HepG2 (cell line): Measurements from ENCODE around the gene STPG4. TPM values are rescaled to one million over a fixed set of nuclear protein-coding genes. Genes with fewer than 3 reads are reported as not detected.

Source experiments
- ATAC-seq: fragments of 200-7000 bp; cut with Tn5 transposase; 3 replicates; pipeline ENCODE4 v1.9.1; 2020; ENCODE audit warnings: mild to moderate bottlenecking, moderate library complexity
- BruUV-seq: library from RNA; stranded (reverse); fragments of 400-500 nt; replicated peaks from 2 replicates; lab custom pipeline; 2021; lab: Mats Ljungman, UMichigan
- CTCF ChIA-PET: fragments of 300-600 bp; formaldehyde crosslinking; extraction: SDS; loops from one replicate; lab custom pipeline; 2021; ENCODE audit warnings: low total read pairs, inconsistent platforms, low intra/inter-chr PET ratio; lab: Yijun Ruan, JAX
- POLR2A ChIA-PET: fragments of 350-600 bp; sonication (Branson Sonifier 250); formaldehyde crosslinking; loops from one replicate; lab custom pipeline; 2020; ENCODE audit warnings: antibody characterized with exemption, inconsistent platforms; lab: Yijun Ruan, JAX
- DNase-seq: peaks from one replicate; pipeline ENCODE4 v3.0.0-alpha.2; 2015; ENCODE audit warnings: low spot score
- FAIRE-seq: peaks from 3 replicates; lab custom pipeline; 2011; peaks lifted over from hg19 to GRCh38; lab: Jason Lieb, UNC
- H2AFZ ChIP-seq: one replicate; pipeline ENCODE4 v1.6.1; 2011; ENCODE audit warnings: low read length, inconsistent platforms
- H3K27ac ChIP-seq: fragments of 300-600 bp; 3 replicates; pipeline ENCODE4 v1.8.0; 2011; ENCODE audit warnings: mixed run types, mild to moderate bottlenecking, mixed read lengths, low read length, inconsistent platforms; ENCODE audit not compliant: insufficient read depth; ENCODE audit errors: extremely low read length
- H3K27me3 ChIP-seq, 2 experiments: fragments of 200-600 bp in 1 of 2; 2 replicates in 1 of 2; 3 replicates in 1 of 2; pipeline versions ENCODE4 v1.6.0 to v1.8.0; 2011; ENCODE audit warnings: low read length in 2 of 2, mild to moderate bottlenecking in 2 of 2, moderate library complexity in 2 of 2, inconsistent platforms in 1 of 2; ENCODE audit not compliant: insufficient read depth in 2 of 2, control insufficient read depth in 1 of 2
- H3K36me3 ChIP-seq, 2 experiments: fragments of 200-600 bp in 1 of 2; replicated peaks in 1 of 2; 2 replicates in 1 of 2; 3 replicates in 1 of 2; pipeline versions ENCODE4 v1.5.1 to v1.8.0; 2011; ENCODE audit warnings: low read length in 2 of 2, inconsistent platforms in 1 of 2; ENCODE audit not compliant: insufficient read depth in 2 of 2, control insufficient read depth in 1 of 2
- H3K4me1 ChIP-seq: 2 replicates; pipeline ENCODE4 v1.5.1; 2012; ENCODE audit warnings: low read length, inconsistent platforms; ENCODE audit not compliant: insufficient read depth
- H3K4me2 ChIP-seq: 2 replicates; pipeline ENCODE4 v1.6.0; 2011; ENCODE audit warnings: low read depth, low read length, inconsistent platforms
- H3K4me3 ChIP-seq, 3 experiments: fragments of 200-600 bp in 1 of 3; sonication (generic), shearing (Covaris generic) in 1 of 3; replicated peaks in 1 of 3; 2 replicates each; pipeline ENCODE4 v1.5.1; 2011 to 2016; ENCODE audit warnings: low read length in 3 of 3, inconsistent platforms in 2 of 3, low read depth in 2 of 3, mild to moderate bottlenecking in 2 of 3, control low read depth in 1 of 3, mixed read lengths in 1 of 3; ENCODE audit not compliant: insufficient read depth in 1 of 3
- H3K79me2 ChIP-seq: one replicate; pipeline ENCODE4 v1.6.1; 2011; ENCODE audit warnings: low read length, inconsistent platforms; ENCODE audit not compliant: insufficient read depth
- H3K9ac ChIP-seq: 2 replicates; pipeline ENCODE4 v1.6.0; 2011; ENCODE audit warnings: mild to moderate bottlenecking, low read depth, low read length, inconsistent platforms; ENCODE audit not compliant: insufficient read depth
- H3K9me3 ChIP-seq: 2 replicates; pipeline ENCODE4 v1.5.1; 2012; ENCODE audit warnings: mild to moderate bottlenecking, low read length
- H4K20me1 ChIP-seq: 2 replicates; pipeline ENCODE4 v1.6.0; 2011; ENCODE audit warnings: inconsistent platforms, mild to moderate bottlenecking, low read length, moderate library complexity; ENCODE audit not compliant: insufficient read depth
- CENPT ChIP-seq: sonication (generic); formaldehyde crosslinking; IDR thresholded peaks from 2 replicates; pipeline ENCODE4 v1.8.0; 2022; ENCODE audit warnings: low read depth, mild to moderate bottlenecking, moderate library complexity, missing genetic modification reagents
- RELA ChIP-seq: sonication (generic); formaldehyde crosslinking; IDR thresholded peaks from 2 replicates; pipeline ENCODE4 v1.4.0; 2020; ENCODE audit warnings: missing genetic modification reagents
- SRSF9 ChIP-seq: fragments of 200-400 bp; formaldehyde crosslinking; IDR thresholded peaks from 2 replicates; pipeline ENCODE4 v1.6.1; 2018; ENCODE audit warnings: borderline replicate concordance, mild to moderate bottlenecking, low read depth, low read length; ENCODE audit not compliant: insufficient read depth, poor library complexity, severe bottlenecking
- ZNF124 ChIP-seq: sonication (generic); formaldehyde crosslinking; IDR thresholded peaks from 2 replicates; pipeline ENCODE4 v1.4.0; 2020; ENCODE audit warnings: missing genetic modification reagents
- ZNF180 ChIP-seq: sonication (generic); formaldehyde crosslinking; IDR thresholded peaks from 2 replicates; pipeline ENCODE4 v1.4.0; 2020; ENCODE audit warnings: low read depth, missing genetic modification reagents, borderline replicate concordance
- ZNF337 ChIP-seq: sonication (generic); formaldehyde crosslinking; IDR thresholded peaks from 2 replicates; pipeline ENCODE4 v1.5.1; 2020; ENCODE audit warnings: missing genetic modification reagents, low read depth, mild to moderate bottlenecking, borderline replicate concordance
- ZNF557 ChIP-seq: sonication (generic); formaldehyde crosslinking; IDR thresholded peaks from 2 replicates; pipeline ENCODE4 v1.4.0; 2020; ENCODE audit warnings: missing genetic modification reagents
- ZNF737 ChIP-seq: sonication (generic); formaldehyde crosslinking; IDR thresholded peaks from 2 replicates; pipeline ENCODE4 v1.5.0; 2020; ENCODE audit warnings: missing genetic modification reagents, mild to moderate bottlenecking, borderline replicate concordance
- ZSCAN22 ChIP-seq: sonication (generic); formaldehyde crosslinking; IDR thresholded peaks from 2 replicates; pipeline ENCODE4 v1.4.0; 2020; ENCODE audit warnings: mild to moderate bottlenecking, missing genetic modification reagents
- WGBS: methylation state at CpG from one replicate; pipeline ENCODE4 v1.1.6; 2017; ENCODE audit warnings: low lambda C conversion rate; 5-methylcytosine and 5-hydroxymethylcytosine counted together
- in situ Hi-C: cut with HindIII; loops from 2 replicates; pipeline ENCODE4 v1.10.0; 2017; ENCODE audit warnings: low pct_unique_long_range_greater_than_20kb; ENCODE audit not compliant: extremely low pct_ligation_motif_present
- intact Hi-C: fragments of 100-400 bp; cut with micrococcal nuclease; formaldehyde crosslinking; loops from one replicate; pipeline ENCODE4 v1.10.0; 2022; ENCODE audit not compliant: unreplicated experiment
- polyA plus RNA-seq, 8 experiments: library from polyadenylated mRNA; depleted of rRNA in 3 of 8; stranded (reverse) in 7 of 8; unstranded in 1 of 8; fragments of >200 nt; fragmentation: Illumina TruSeq in 4 of 8; extraction: Trizol in 4 of 8; gene quantifications; 2 replicates each; pipeline versions ENCODE4 v1.2.1 to v1.2.3, GENCODE V29; 2011 to 2016; ENCODE audit warnings: low read depth in 4 of 8, missing spikeins in 1 of 8, mixed read lengths in 1 of 8; ENCODE audit not compliant: insufficient read depth in 1 of 8
- total RNA-seq, 5 experiments: library from RNA; depleted of rRNA; stranded (reverse); fragments of >200 nt; fragmentation: Illumina TruSeq; extraction: Trizol; gene quantifications; 2 replicates each; pipeline ENCODE4 v1.2.3, GENCODE V29; 2016; ENCODE audit warnings: low read depth in 1 of 5
- TF ChIP-seq, protein P1 (sequence below): sonication (generic); formaldehyde crosslinking; IDR thresholded peaks from 2 replicates; pipeline ENCODE4 v1.4.0; 2020; ENCODE audit warnings: mild to moderate bottlenecking, missing genetic modification reagents
- TF ChIP-seq, protein P2 (sequence below), 2 experiments: sonication (generic) in 1 of 2; formaldehyde crosslinking in 1 of 2; IDR thresholded peaks; 2 replicates each; pipeline versions ENCODE4 v1.6.1 to v1.9.0; 2014 to 2022; ENCODE audit warnings: antibody characterized with exemption in 1 of 2, borderline replicate concordance in 1 of 2, inconsistent platforms in 1 of 2, low read depth in 1 of 2, missing genetic modification reagents in 1 of 2

STPG4 gene
- total and polyA plus RNA-seq, 2 of the 13 experiments (the other 11 are each of a cell fraction or from before 2014, with no cell fraction given), result 0.11 to 0.15 TPM

DNA sequence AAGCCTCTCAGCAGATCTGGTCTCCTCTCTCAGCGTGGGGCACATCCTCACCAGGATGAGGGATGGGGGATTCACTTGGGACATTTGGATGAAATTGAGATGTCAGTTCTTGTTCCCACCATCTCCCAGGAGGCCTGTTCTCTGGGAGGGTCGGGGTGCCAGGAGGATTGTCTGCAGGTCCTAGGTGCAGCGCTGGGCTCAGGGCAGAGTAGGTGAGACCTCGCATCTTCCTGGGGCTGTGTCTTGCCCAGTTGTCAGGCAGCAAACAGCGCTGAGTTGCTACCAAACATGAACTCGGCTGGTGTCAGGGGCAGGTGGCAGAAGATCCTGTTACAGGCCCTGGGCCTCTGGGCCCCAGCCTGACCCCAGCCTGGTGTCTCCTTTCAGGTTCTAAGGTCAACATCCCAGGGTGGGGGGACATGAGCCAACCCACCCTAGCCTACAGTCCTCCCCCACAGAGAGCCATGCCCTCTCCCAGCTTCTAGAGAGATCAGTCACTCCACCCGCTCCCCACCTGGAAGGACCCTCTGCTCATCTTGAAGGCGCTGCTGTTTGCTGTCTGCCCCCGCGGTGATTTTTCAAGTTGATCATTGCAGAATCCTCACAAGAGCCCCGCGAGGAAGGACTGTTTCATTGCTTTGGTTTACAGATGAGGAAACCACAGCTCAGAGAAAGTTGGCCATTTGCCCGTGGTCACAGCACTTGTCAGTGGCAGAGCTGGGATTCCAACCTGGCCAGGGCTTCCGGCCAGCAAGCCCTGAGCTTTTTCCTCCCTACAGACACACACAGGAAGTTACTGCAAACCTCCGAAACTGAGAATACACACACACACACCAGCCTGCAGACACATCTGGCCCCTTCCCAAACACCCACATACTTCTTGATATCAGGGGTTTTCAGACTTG is 83.9 kb downstream of the STPG4 start:
- ATAC-seq, result peak; percentile 69
- peak; percentile 88 for FAIRE-seq
- TF ChIP-seq ZNF557 (CRISPR knock-in tag) (no peak), ZSCAN22 (CRISPR knock-in tag) (no peak), SRSF9 (no peak), RELA (CRISPR knock-in tag) (no peak; the same call in 1 of the 2 replicates), ZNF337 (CRISPR knock-in tag) (no peak), ZNF124 (peak; percentile 17; the same call in 1 of the 2 replicates), ZNF737 (no peak; the same call in 1 of the 2 replicates), CENPT (CRISPR knock-in tag) (no peak), ZNF180 (no peak)
- TF ChIP-seq, protein P1, sequence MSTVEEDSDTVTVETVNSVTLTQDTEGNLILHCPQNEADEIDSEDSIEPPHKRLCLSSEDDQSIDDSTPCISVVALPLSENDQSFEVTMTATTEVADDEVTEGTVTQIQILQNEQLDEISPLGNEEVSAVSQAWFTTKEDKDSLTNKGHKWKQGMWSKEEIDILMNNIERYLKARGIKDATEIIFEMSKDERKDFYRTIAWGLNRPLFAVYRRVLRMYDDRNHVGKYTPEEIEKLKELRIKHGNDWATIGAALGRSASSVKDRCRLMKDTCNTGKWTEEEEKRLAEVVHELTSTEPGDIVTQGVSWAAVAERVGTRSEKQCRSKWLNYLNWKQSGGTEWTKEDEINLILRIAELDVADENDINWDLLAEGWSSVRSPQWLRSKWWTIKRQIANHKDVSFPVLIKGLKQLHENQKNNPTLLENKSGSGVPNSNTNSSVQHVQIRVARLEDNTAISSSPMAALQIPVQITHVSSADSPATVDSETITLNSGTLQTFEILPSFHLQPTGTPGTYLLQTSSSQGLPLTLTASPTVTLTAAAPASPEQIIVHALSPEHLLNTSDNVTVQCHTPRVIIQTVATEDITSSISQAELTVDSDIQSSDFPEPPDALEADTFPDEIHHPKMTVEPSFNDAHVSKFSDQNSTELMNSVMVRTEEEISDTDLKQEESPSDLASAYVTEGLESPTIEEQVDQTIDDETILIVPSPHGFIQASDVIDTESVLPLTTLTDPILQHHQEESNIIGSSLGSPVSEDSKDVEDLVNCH, result no peak
- TF ChIP-seq, protein P2, sequence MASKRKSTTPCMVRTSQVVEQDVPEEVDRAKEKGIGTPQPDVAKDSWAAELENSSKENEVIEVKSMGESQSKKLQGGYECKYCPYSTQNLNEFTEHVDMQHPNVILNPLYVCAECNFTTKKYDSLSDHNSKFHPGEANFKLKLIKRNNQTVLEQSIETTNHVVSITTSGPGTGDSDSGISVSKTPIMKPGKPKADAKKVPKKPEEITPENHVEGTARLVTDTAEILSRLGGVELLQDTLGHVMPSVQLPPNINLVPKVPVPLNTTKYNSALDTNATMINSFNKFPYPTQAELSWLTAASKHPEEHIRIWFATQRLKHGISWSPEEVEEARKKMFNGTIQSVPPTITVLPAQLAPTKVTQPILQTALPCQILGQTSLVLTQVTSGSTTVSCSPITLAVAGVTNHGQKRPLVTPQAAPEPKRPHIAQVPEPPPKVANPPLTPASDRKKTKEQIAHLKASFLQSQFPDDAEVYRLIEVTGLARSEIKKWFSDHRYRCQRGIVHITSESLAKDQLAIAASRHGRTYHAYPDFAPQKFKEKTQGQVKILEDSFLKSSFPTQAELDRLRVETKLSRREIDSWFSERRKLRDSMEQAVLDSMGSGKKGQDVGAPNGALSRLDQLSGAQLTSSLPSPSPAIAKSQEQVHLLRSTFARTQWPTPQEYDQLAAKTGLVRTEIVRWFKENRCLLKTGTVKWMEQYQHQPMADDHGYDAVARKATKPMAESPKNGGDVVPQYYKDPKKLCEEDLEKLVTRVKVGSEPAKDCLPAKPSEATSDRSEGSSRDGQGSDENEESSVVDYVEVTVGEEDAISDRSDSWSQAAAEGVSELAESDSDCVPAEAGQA (IDR thresholded peaks at IDR 0.05; ENCODE audit: low read depth), result peak; percentile 44; the same call in 1 of the 2 replicates
- TF ChIP-seq, protein P2 (CRISPR knock-in tag; IDR thresholded peaks at IDR 0.05; ENCODE audit: borderline replicate concordance), result no peak

More for the DNA sequence above, 83.9 kb downstream of the STPG4 start:
- peak overlapping the region; percentile 72 for H3K9ac ChIP-seq
- H3K36me3 ChIP-seq, result peaks cover 0 to 2% of the 10 kb centered on the region in 2 experiments; a peak in 2 of 5 replicates
- ChIA-PET POLR2A (interaction anchor here (0.7 to 8.1 kb wide), 16 partner anchors 8 to 239 kb away, joined by 3 to 134 read pairs (median 5); no protein-coding TSS in a partner anchor), CTCF (no interaction called here)
- no peaks in the 10 kb centered on the region for H3K9me3 ChIP-seq
- H3K4me3 ChIP-seq, result peak overlapping the region in 1 of 3 experiments; percentile 27; a peak in 1 of 6 replicates
- H3K27ac ChIP-seq, result peak overlapping the region; percentile 93
- peak; percentile 93 for DNase-seq
- 17% methylated on average over 12 of the region's 15 CpGs for WGBS
- peaks cover 83% of the 10 kb centered on the region for H3K4me1 ChIP-seq
- BruUV-seq, result TSS peak; percentile 57
- H3K79me2 ChIP-seq, result no peaks in the 10 kb centered on the region
- peak overlapping the region; percentile 59 for H3K4me2 ChIP-seq
- in situ Hi-C loops, result loop anchor here (5.0 kb wide), 1 partner anchor 34 kb away; no protein-coding TSS in a partner anchor
- intact Hi-C loops, result loop anchor here (1.0 to 2.0 kb wide), 3 partner anchors 8 to 102 kb away; no protein-coding TSS in a partner anchor
- H4K20me1 ChIP-seq, result no peaks in the 10 kb centered on the region
- H2AFZ ChIP-seq, result no peak overlapping the region
- no peaks in the 10 kb centered on the region for H3K27me3 ChIP-seq
